ENCODE data around the gene COLQ.
"Not testable (repeated sequence)": the region's sequence is repeated elsewhere in the genome, so short reads cannot be mapped to it uniquely, and the experiment has no call there.

COLQ gene

DNA sequence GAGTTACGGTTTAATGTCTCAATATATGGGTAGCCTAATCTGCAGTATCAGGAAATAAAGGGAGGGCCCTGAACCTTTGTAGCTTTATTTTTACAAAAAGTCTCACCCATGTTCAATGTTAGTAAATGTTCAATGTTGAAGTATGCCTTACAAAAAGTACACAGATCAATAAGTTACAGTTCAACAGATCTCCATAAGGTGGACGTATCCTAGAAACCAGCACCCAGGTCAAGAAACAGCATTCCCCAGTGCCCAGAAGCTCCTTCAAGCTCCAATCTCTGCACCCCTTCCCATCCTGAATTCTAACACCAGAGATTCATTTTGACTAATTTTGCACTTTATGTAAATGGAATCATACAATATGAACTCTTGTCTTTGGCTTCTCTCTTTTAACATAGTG, 31.3 kb downstream of the COLQ start:
- no peak for DNase-seq (ENCODE audit: low spot score)

- no peak for DNase-seq (ENCODE audit: low spot score)
Observed at GRCh38 chr3:15488002-15488401, 33.5 kb downstream of the COLQ start.

DNA sequence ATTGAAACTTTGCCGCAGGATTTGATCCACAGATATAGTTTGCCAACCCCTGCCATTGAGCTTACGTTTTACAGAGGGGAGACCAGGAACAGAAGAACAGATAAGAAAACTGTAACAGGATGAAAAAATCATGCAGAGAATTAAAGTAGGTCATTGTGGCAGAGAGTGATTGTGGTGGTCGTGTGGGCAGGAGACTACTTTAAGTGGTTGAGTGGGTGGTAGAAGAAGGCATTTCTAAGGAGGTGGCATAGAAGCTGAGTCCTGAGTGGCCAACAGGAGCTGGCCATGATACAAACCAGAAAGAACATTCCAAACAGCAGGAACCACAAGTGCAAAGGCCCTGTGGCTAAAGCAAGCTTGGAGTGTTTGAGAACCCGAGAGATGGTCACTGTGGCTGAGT, 34.5 kb downstream of the COLQ start:
- no peak for DNase-seq (ENCODE audit: low spot score)

DNA sequence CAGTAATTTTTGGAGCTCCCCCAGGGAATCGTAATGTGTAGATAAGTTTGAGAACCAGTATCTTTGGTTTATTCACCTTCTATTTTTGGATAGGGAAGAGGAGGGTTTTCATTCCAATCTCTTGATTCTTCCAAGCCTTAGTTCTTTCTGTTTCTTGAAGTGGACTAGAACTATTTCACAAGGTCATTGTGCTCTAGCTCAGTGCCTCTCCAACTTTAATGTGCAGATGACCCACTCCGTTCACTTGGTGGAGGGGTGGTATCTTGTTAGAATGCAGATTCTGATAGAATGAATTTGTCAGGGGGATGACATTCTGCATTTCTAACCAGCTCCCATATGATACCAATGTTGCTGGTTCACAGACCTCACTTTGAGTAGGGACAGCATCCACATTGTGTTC, 35.5 kb downstream of the COLQ start:
- no peak for DNase-seq (ENCODE audit: low spot score)

GRCh38 chr3:15484551-15484950, 37.0 kb downstream of the COLQ start:
- DNase-seq (ENCODE audit: low spot score) = not testable (repeated sequence)

- DNase-seq (ENCODE audit: low spot score) = no peak
Observed at GRCh38 chr3:15479400-15480224, 41.9 kb downstream of the COLQ start.

- no peak for DNase-seq (ENCODE audit: low spot score)
Observed at GRCh38 chr3:15478640-15478979, 42.9 kb downstream of the COLQ start.

GRCh38 chr3:15477951-15478639, 43.4 kb downstream of the COLQ start:
- no peak for DNase-seq (ENCODE audit: low spot score)

- no peak for DNase-seq (ENCODE audit: low spot score)
Observed at GRCh38 chr3:15476378-15476777, 45.1 kb downstream of the COLQ start.

- DNase-seq (ENCODE audit: low spot score) = no peak
Observed at GRCh38 chr3:15475161-15475560, 46.3 kb downstream of the COLQ start.

GRCh38 chr3:15471861-15472260, 49.6 kb downstream of the COLQ start:
- DNase-seq (ENCODE audit: low spot score) = no peak

GRCh38 chr3:15470849-15471248, 50.7 kb downstream of the COLQ start:
- DNase-seq (ENCODE audit: low spot score) = no peak

GRCh38 chr3:15470261-15470660, 51.2 kb downstream of the COLQ start:
- DNase-seq (ENCODE audit: low spot score) = no peak

GRCh38 chr3:15467227-15468181, 54.0 kb downstream of the COLQ start:
- DNase-seq (ENCODE audit: low spot score) = no peak

DNA sequence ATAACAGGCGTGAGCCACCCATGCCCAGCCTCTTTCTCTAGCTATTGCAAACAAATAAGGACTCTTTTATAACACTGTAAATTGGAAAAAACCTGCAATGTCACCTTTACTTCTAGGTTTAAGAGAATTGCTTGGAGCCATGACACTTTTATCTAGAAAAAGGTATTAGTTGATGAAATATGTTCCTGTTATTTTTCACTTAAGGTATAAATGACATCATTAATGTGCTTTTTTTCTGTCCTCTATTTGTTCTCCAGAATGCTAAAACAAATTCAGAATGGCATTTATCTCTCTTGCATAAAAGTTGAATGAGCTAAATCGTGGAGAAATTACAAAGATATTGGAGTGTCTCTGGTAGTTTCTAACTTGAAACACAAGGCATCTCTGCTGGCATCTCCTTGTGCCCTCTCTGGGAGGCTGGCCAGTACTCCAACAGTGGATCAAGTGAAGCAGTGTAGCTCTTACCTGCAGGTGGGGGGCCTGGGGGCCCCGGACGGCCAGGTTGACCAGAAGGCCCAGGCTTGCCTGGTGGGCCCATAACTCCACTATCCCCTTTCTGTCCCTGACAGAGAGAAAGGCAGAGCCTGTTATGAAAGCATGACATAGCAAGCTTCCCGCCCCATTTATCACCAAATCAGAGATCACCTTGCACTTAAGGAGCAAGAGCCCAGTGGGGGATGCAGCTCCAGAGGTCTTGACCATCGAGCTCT, 55.5 kb downstream of the COLQ start:
- DNase-seq (ENCODE audit: low spot score) = no peak

- no peak for DNase-seq (ENCODE audit: low spot score)
Observed at GRCh38 chr3:15462451-15462850, 59.1 kb downstream of the COLQ start.

DNA sequence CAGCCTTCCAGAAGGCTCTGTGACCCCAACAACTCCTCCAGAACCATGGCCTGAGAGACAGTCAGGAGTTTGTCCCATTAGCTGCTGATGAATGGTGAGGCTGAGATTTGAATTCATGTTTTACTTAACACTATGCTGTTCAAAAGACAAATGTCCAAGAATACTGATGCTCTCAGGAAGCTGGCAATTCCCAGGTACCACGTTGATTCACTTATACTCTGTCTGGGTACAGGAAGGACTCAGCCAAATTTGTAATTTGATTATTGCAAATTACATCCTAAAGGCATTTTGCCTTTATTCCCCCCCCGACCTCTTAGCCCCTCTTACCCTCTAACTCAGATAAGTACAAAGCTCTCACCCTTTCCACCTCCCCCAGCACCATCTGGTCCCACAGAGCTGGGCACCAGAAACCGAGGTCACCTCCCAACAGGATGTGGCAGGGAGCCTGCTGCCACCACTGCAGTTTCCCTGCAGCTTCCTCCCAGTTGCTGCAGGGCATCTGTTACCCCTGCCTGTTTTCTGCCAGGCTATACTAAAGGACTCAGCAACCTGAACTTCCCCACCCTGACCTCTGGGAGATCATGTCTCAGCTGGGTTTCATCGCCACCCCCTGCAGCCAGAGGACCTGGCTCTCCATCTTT, 60.5 kb downstream of the COLQ start:
- DNase-seq (ENCODE audit: low spot score) = no peak

DNA sequence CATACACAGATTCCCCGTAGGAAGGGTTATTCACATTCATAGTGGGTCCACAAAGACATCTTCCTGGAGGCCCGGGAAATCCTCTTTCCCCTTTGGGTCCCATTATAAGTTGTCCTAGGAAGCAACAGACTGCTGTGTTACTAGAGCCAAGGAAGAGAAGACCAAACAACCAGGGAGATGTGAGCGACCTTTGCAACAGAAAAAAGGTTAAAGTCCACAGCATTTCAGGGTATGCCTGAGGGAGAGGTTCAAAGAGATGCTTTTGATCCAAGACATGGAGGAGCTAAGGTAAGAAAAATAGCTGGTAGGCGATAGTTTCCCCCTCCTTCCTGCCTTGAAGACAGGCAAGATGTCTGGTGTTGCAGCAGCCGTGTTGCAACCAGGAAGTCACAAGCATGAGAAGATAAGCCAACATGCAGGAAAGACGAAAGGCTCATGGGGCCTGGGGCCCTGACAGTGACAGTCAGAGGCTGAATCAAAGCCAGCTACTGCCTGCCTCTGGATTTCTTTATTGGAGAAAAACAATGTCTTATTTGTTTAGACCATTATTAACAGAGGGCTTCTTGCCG, 63.2 kb downstream of the COLQ start:
- no peak for DNase-seq (ENCODE audit: low spot score)

DNA sequence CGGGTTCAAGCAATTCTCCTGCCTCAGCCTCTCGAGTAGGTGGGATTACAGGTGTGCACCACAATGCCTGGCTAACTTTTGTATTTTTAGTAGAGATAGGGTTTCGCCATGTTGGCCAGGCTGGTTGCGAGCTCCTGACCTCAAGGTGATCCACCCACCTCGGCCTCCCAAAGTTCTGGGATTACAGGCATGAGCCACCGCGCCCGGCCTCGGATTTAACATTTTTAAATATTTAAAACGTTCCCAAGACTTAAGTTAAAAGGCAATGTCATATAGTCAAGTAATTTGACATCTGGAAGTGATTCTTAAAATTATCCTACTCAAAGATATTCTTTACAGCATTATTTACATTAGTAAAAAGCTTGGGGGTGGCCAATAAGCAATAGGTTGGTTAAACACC, 64.6 kb downstream of the COLQ start:
- not testable (repeated sequence) for DNase-seq (ENCODE audit: low spot score)

DNA sequence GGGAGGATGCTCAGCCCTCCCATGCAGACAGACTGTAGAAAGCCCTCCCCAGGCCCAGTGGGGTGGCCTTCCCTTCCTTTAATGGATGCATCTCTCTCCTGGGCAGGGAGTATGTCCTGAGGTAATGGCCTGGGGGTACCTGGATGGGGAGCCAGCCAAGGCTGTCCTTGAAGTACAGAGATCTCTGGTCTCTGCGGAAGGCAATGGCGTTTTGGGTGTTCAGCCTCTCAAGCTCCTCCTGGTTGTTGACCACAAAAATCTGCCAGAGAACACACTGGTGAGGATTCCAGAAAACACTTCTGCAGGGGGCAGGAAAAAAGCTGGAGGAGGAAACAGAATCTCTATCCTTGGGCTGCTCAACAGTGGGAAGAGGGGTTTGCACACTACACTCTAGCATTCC, 65.2 kb downstream of the COLQ start:
- no peak for DNase-seq (ENCODE audit: low spot score)

- no peak for DNase-seq (ENCODE audit: low spot score)
Observed at GRCh38 chr3:15455756-15456155, 65.8 kb downstream of the COLQ start.

Measured in AG08396 (cell line).